DMS79 (cell line): ENCODE measurements around the gene RNF112.

Experiments used
- DNase-seq: peaks from one replicate; lab custom pipeline; 2025; lab: John Stamatoyannopoulos, UW

RNF112 gene

GRCh38 chr17:19374136-19374535, 36.9 kb upstream of the RNF112 start:
- DNase-seq = no peak

DNA sequence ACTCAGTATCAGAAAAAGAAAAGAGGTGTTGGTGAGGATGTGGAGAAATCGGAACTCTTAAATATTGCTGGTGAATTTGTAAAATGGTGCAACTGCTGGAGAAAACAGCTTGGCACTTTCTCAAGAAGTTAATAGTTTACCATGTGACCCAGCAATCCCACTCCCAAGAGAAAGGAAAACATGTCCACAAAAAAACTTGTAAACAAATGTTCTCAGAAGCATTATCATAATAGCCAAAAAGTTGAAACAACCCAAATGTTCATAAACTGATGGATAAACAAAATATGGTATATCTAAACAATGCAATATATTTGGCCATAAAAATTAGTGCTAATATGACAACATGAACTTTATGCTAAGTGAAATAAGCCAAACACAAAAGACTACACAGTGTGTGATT, 35.3 kb upstream of the RNF112 start:
- no peak for DNase-seq

DNA sequence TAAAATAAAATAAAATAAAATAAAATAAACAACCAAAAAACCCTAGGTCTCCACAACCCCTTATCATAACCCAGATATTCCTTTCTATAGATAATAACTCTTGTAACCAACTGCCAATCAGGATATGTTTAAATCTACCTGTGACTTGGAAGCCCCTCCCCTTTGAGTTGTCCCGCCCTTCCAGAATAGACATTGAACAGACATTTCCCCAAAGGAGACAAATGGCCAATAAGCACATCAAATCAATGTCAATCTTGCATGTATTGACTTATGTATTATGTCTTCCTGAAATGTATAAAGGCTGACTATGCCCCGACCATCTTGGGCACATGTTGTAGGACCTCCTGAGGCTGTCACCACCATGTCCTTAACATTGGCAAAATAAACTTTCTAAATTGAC, 34.2 kb upstream of the RNF112 start:
- DNase-seq = peak; percentile 22

GRCh38 chr17:19377602-19378415, 33.2 kb upstream of the RNF112 start:
- DNase-seq = peak; percentile 83

DNA sequence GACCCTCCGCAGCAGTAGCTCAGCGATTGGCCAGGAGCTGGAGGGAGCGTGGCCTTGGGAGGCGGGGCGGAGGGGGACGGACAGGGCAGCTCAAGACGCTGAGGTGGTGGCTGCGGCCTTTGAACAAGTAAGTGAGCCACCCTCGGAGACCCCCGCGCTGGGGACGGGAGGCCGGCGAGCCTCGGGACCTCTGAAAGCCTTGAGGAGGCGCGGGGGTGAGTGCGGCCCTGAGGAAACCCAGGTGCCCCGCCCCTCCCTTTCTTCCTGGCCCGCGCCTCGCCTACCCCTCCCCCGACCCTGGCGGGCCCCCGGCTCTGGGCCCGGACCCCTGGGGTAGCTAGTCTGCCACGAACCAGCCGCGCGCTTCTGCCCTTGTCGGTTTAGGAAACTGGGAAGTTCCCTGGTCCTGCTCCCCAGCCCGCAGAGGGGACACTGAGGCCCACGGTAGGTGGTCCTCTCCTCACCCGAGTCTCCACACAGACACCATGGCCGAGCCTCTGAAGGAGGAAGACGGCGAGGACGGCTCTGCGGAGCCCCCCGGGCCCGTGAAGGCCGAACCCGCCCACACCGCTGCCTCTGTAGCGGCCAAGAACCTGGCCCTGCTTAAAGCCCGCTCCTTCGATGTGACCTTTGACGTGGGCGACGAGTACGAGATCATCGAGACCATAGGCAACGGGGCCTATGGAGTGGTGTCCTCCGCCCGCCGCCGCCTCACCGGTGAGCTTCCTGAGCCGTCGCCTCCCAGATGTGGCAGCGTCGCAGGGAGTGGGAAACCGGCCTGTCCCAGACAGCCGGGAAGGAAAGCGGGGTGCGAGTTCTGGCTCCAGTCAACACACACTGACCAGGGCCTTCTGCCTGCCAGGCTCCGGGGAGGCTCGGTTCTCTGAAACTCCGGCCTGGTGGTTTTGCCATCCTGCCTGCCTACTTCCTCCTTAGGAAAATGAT, 32.3 kb upstream of the RNF112 start, which contains the start of gene MAPK7:
Gene MAPK7, plus strand, starts transcription at position 83 of the 945 bp plus-strand sequence. Its CDS starts 403 bp downstream, at position 486.
- no peak for DNase-seq

GRCh38 chr17:19379361-19380065, 31.5 kb upstream of the RNF112 start:
- DNase-seq = no peak

GRCh38 chr17:19380481-19381301, 30.3 kb upstream of the RNF112 start:
- DNase-seq = no peak

DNA sequence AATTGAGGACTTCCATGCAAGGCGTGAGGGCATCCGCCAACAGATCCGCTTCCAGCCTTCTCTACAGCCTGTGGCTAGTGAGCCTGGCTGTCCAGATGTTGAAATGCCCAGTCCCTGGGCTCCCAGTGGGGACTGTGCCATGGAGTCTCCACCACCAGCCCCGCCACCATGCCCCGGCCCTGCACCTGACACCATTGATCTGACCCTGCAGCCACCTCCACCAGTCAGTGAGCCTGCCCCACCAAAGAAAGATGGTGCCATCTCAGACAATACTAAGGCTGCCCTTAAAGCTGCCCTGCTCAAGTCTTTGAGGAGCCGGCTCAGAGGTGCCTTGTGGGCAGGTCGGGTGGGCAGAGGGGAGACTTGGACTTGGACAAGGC, 29.7 kb upstream of the RNF112 start:
- DNase-seq = no peak

DNA sequence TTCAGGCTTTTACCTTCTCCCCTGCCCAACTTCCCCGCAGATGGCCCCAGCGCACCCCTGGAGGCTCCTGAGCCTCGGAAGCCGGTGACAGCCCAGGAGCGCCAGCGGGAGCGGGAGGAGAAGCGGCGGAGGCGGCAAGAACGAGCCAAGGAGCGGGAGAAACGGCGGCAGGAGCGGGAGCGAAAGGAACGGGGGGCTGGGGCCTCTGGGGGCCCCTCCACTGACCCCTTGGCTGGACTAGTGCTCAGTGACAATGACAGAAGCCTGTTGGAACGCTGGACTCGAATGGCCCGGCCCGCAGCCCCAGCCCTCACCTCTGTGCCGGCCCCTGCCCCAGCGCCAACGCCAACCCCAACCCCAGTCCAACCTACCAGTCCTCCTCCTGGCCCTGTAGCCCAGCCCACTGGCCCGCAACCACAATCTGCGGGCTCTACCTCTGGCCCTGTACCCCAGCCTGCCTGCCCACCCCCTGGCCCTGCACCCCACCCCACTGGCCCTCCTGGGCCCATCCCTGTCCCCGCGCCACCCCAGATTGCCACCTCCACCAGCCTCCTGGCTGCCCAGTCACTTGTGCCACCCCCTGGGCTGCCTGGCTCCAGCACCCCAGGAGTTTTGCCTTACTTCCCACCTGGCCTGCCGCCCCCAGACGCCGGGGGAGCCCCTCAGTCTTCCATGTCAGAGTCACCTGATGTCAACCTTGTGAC, 29.1 kb upstream of the RNF112 start:
- no peak for DNase-seq

GRCh38 chr17:19382531-19383444, 28.2 kb upstream of the RNF112 start:
- DNase-seq = no peak

DNA sequence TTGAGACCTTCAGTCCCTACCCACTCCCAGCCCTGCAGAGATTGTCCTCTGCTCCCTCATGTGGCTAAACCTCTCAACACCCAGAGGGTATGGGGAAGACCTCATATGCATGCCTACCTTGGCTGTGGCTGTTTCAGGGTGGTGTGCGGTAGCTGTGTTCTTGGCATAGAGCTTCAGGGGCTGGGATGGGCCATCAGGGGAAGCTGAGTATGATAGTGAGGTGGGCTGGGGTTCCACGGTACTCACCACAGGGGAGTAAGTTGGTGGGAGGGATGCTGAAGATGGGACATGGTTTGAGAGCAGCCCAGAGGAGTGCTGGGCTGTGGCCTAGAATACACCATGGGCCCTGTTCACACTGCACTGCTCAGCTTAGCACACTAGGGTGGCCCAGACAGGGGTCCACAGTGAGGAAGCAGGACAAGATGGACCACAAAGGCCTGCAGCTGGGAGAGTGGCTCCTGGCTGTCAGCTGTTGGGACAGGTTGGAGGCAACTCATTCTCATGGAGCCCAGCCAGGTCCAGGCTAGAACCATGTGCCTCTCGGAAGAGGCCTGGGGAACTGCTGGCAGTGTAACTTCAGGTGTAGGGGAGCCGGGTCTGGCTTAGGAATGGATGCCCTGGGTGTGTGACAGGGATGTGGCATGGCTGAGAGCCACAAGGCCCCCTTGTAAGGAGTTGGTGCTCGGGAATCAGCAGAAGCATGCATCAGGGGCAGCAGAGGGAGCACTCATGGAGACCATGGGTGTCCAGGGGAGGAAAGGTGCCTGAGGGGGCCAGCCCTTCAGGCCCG, 27.2 kb upstream of the RNF112 start:
- no peak for DNase-seq

- DNase-seq = peak; percentile 53
These were observed 26.2 kb upstream of the RNF112 start for GRCh38 chr17:19384723-19385391.

DNA sequence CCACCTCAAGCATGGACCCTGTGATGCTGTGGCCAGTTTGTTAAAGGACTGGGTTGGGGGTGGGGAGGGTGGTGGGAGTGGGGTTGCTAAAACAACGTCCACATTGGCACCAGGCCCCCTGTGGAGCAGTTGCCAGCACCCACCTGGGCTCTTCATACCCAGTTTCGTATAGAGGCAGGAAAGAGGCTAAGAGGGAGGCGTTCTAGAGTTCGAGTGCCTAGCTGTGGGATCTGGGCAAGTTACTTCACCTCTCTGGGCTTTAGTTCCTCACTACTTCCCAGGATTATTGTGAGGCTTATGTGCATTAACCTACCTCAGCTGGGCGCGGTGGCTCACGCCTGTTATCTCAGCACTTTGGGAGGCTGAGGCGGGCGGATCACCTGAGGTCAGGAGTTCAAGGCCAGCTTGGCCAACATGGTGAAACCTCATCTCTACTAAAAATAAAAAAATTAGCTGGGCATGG, 25.5 kb upstream of the RNF112 start:
- no peak for DNase-seq

DNA sequence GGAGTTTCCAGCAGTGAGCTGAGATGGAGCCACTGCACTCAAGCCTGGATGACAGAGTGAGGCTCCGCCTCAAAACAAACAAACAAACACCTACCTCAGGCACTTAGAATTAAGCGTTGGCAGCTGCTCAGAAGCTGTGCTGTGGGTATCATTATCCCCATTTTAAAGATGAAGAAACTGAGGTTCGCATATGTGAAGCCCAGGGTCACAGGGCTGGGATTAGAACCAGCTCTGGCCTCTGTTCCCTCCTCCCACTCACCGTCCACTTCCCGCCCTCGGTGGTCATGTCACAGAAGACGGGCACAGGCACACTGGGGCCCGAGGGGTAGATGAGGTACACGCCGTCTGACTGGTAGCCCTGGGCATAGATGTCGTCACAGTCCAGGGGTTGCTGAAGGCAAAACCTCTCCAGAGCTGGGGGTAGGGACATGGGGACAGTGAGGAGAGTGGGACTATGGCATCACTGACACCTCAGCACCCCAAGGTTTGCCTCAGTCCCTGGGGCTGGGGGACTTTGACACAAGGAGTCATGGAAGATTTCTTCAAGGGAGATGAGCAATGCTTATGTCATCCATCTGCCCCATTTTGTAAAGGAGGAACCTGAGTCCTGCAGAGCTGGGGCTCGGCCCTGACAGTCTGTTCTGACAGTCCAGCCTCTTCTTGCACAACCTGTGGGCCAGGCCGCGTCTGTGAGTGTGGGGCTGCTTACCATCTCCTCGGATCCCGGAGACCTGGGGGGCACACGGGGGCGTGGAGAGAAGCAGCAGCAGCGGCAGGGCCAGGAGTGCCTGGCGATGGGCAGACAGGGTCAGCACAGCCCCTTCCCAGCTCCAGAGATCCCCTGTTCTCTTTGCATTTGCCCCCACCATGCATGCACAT, 24.7 kb upstream of the RNF112 start:
- DNase-seq = no peak

DNA sequence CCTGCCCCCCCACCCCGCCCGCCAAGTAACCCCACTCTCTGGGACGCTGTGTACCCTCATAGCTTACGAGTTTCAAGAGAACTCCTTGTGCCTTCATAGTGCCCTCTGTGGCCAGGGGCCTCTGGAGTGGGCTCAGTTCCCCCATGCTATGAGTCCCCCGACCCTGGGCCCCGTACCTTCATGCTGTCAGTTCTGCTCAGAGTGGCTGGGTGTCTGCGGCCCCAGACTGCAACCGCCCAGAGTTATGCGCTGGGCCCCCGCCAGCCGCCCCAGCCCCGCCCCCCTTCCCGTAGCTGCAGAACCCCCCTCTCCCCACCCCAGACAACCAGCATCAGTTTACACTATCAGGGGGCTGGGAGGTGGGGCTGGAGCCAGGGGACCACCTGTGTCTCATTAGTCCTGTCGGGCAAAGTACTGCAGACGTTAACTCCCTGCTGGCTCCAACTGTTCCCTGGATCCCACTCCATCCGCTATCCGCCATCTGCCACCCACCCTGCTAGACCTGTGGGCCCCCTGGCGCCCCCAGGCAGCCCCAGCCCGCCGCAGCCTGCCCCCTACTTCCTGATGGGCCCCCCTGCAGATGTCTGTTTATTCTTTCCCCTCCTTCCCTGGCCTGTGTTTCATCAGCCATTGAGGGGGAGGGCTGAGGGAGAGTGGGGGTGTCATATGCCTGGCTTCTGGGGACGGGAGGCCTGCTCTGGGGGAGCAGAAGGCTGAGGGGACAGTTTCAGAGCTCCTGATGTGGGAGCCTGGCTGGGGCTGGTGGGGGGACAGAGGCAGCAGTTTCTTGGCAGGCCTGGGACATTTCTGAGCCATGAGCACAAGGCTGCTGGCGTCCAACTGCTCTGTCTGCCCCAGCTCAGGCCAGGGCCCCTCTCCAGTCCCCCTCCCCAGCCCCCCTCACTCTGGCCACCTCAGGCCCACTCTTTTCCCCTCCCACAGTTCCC, 23.8 kb upstream of the RNF112 start, which contains the start of gene MFAP4:
Gene MFAP4, minus strand, starts transcription at position 217 of the 947 bp plus-strand sequence. Its CDS starts 35 bp downstream, at position 182.
- no peak for DNase-seq
